Gastroesophageal sphincter (tissue), 4 donors: Measurements from ENCODE around the gene GPC3. TPM values are rescaled to one million over a fixed set of nuclear protein-coding genes. Genes with fewer than 3 reads are reported as not detected.

Experiments
- ATAC-seq: fragments of 150-250 bp; one replicate; pipeline ENCODE4 v1.9.1; 2016; ENCODE audit warnings: mild to moderate bottlenecking, moderate library complexity
- H3K27ac ChIP-seq, 4 donors: fragments of 200-600 bp; sonication (generic) in 3 of 4; 1 replicate in 3 of 4; 2 replicates in 1 of 4; pipeline ENCODE4 v1.5.1; 2016 to 2019
- H3K27me3 ChIP-seq: fragments of 200-600 bp; sonication (generic); one replicate; pipeline ENCODE4 v1.5.1; 2019
- H3K36me3 ChIP-seq, 2 donors: fragments of 200-600 bp; sonication (generic); one replicate each; pipeline ENCODE4 v1.5.1; 2019; ENCODE audit warnings: control low read depth in 1 of 2
- H3K4me1 ChIP-seq, 3 donors: fragments of 200-600 bp; sonication (generic); 1 replicate in 2 of 3; 2 replicates in 1 of 3; pipeline ENCODE4 v1.5.1; 2016 to 2019; ENCODE audit warnings: control low read depth in 2 of 3
- H3K4me3 ChIP-seq, 2 donors: fragments of 200-600 bp; sonication (generic); one replicate each; pipeline ENCODE4 v1.5.1; 2019; ENCODE audit warnings: mild to moderate bottlenecking in 1 of 2, moderate library complexity in 1 of 2
- H3K9me3 ChIP-seq, 3 donors: fragments of 200-600 bp; sonication (generic); one replicate each; pipeline ENCODE4 v1.5.1; 2017 to 2019; ENCODE audit warnings: control low read depth in 2 of 3
- EP300 ChIP-seq: sonication (generic); formaldehyde crosslinking; IDR thresholded peaks from one replicate; pipeline ENCODE4 v1.6.1; 2017; ENCODE audit warnings: antibody characterized with exemption, mild to moderate bottlenecking
- POLR2A ChIP-seq, 2 donors: fragments of 450-650 bp; IDR thresholded peaks; one replicate each; pipeline ENCODE4 v1.6.1; 2017; ENCODE audit warnings: antibody characterized with exemption in 2 of 2, mild to moderate bottlenecking in 2 of 2, moderate library complexity in 1 of 2
- POLR2AphosphoS5 ChIP-seq: sonication (generic); formaldehyde crosslinking; IDR thresholded peaks from one replicate; pipeline ENCODE4 v1.6.1; 2017; ENCODE audit warnings: antibody characterized with exemption
- WGBS, 2 donors: methylation state at CpG; one replicate each; pipeline ENCODE4 v1.1.5; 2018; ENCODE audit warnings: low coverage in 1 of 2; 5-methylcytosine and 5-hydroxymethylcytosine counted together
- total RNA-seq, 4 donors: library from RNA; depleted of rRNA; stranded (reverse); fragments of >200 nt; gene quantifications; one replicate each; pipeline ENCODE4 v1.1.0, GENCODE V29; 2016
- TF ChIP-seq, protein P1 (sequence below), 4 experiments: fragments of 200-600 bp in 2 of 4; fragments of 450-650 bp in 2 of 4; sonication (generic) in 1 of 4; IDR thresholded peaks; one replicate each; pipeline ENCODE4 v1.5.1; 2017 to 2019; ENCODE audit warnings: antibody characterized with exemption in 4 of 4, mild to moderate bottlenecking in 2 of 4, moderate library complexity in 2 of 4

GPC3 gene
- total RNA-seq, 4 donors from 2014 or later, result 5.8 to 19.7 (median 14.9) TPM

DNA sequence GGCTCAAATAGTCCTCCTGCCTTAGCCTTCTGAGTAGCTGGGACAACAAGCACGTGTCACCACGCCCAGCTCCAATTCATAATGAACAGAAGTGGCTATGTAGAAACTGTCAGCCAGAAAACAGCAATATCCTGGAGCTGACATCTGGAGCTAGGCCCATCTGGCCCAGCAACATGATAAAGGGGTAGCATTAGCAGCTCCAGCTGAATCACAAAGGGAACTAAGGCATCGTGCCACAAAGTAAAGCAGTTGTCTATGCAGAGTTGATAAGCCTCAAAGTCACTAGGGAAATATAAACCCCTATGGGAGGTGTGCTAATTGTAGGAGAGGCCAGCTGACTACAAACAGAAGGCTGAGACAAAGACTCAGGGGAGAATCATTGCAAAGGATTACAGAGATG, 299.6 kb downstream of the GPC3 start:
- ATAC-seq, result no peak
- 0 to 25% methylated on average over 1 of the region's 3 CpGs for WGBS, 2 donors
- no peak for TF ChIP-seq EP300
- TF ChIP-seq POLR2A (IDR thresholded peaks at IDR 0.05), result no peak
- TF ChIP-seq, protein P1, sequence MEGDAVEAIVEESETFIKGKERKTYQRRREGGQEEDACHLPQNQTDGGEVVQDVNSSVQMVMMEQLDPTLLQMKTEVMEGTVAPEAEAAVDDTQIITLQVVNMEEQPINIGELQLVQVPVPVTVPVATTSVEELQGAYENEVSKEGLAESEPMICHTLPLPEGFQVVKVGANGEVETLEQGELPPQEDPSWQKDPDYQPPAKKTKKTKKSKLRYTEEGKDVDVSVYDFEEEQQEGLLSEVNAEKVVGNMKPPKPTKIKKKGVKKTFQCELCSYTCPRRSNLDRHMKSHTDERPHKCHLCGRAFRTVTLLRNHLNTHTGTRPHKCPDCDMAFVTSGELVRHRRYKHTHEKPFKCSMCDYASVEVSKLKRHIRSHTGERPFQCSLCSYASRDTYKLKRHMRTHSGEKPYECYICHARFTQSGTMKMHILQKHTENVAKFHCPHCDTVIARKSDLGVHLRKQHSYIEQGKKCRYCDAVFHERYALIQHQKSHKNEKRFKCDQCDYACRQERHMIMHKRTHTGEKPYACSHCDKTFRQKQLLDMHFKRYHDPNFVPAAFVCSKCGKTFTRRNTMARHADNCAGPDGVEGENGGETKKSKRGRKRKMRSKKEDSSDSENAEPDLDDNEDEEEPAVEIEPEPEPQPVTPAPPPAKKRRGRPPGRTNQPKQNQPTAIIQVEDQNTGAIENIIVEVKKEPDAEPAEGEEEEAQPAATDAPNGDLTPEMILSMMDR (IDR thresholded peaks at IDR 0.05), result no peak
- H3K9me3 ChIP-seq, result no peaks in the 10 kb centered on the region
- H3K4me1 ChIP-seq, result no peaks in the 10 kb centered on the region
- no peaks in the 10 kb centered on the region for H3K36me3 ChIP-seq
- H3K27me3 ChIP-seq, result no peaks in the 10 kb centered on the region
- no peak overlapping the region for H3K4me3 ChIP-seq
- no peak overlapping the region for H3K27ac ChIP-seq

DNA sequence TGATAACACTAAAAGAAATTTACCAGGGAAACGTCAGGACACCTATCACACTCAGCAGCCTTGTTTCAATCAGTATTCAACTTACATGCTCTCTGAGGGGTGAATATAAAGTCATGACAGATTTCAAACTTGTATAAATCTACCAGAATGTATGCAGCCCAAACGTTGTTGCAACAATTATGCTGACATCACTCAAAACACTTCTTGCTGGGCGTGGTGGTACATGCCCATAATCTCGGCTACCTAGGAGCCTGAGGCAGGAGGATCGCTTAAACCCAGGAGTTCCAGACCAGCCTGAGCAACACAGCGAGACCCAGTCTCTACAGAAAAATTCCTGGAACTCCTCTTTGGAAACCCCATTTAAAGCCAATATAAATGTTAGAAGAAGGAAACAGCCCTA, 303.5 kb downstream of the GPC3 start:
- no peaks in the 10 kb centered on the region for H3K4me1 ChIP-seq
- H3K27ac ChIP-seq, result no peak overlapping the region
- no peaks in the 10 kb centered on the region for H3K36me3 ChIP-seq
- TF ChIP-seq POLR2A (IDR thresholded peaks at IDR 0.05), result no peak
- no peak for TF ChIP-seq EP300
- no peak for TF ChIP-seq POLR2AphosphoS5
- H3K9me3 ChIP-seq, result no peaks in the 10 kb centered on the region
- H3K4me3 ChIP-seq, result no peak overlapping the region
- WGBS, 2 donors, result 14 to 73% methylated on average over 1 to 2 of the region's 6 CpGs
- ATAC-seq, result no peak
- no peaks in the 10 kb centered on the region for H3K27me3 ChIP-seq

DNA sequence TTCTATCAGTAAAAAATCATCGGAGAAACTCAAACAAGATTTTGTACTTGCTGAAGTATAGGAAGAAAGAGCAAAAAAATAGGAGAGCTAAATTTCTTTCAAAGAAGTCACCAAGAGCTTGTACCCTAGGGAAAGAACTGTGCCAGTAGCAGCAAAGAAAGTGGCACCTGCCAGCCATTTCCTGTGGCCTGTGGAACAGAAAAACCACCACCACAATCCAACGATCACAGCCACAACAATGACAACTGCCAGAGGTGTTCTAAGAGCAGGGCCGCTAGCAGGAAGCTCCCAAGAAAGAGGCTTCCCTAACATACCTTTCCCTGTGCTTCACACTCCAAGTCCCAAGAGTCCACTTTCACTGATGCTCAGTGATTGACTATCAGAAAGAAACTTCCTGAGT, 304.0 kb downstream of the GPC3 start:
- TF ChIP-seq, protein P1 (IDR thresholded peaks at IDR 0.05), result no peak
- no peak for TF ChIP-seq POLR2AphosphoS5
- TF ChIP-seq POLR2A (IDR thresholded peaks at IDR 0.05), result no peak
- TF ChIP-seq EP300, result no peak
- H3K27ac ChIP-seq, result no peak overlapping the region
- no peaks in the 10 kb centered on the region for H3K36me3 ChIP-seq
- H3K9me3 ChIP-seq, result no peaks in the 10 kb centered on the region
- no peaks in the 10 kb centered on the region for H3K27me3 ChIP-seq
- no peaks in the 10 kb centered on the region for H3K4me1 ChIP-seq
- no peak for ATAC-seq
- no peak overlapping the region for H3K4me3 ChIP-seq
- 67 to 80% methylated on average over 1 of the region's 3 CpGs for WGBS, 2 donors

DNA sequence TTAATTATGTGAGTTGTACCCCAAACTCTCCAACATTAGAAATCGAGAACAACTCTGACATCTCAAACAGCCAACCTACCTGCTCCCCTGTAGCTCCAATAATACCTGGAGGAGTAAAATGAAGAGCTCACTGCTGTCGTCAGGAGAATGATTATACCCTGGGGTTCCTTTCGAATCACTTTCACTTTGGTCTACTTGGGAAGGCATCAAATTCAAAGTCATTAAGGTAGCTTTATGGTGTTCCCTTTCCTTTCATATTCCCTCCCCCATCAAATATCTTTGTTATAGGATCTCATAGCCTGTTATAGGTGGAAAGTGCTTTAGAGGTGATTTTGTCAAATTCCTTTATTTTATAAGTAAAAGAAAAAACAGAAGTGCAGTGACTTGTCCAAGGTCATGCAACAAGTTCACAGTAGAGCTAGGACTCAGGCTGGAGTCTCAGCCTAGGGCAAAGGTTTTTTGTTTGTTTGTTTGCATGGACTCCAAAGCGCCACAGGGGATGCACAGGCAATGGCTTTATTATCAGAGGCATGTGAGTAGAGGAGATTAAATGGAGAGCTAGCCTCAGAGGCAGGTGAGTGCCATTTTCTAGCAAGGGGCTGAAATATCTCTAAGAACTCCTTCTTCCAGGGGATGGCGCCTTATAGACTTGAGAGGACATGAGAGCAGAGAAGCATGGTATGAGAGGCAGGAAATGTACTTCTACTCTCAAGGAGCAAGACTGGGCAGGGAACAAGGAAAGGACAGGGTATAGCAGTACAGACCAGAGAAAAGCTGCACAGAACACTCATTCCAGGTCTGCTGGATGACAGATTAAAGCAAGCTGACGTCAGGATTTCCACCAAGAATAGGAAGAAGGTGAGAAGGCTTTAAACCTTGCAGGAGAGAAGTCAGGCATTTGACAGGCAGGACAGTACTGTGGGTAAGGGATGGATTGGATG, 308.0 kb downstream of the GPC3 start:
- Histone ChIP-seq H3K27me3 (no peaks in the 10 kb centered on the region), H3K27ac (no peak overlapping the region), H3K4me3 (no peak overlapping the region), H3K4me1 (peaks cover 0 to 9% (median 0%) of the 10 kb centered on the region in 3 donors), H3K9me3 (no peaks in the 10 kb centered on the region), H3K36me3 (no peaks in the 10 kb centered on the region)
- WGBS, 2 donors, result 70 to 90% methylated on average over 5 to 6 of the region's 6 CpGs
- TF ChIP-seq EP300 (no peak), POLR2AphosphoS5 (no peak), POLR2A (IDR thresholded peaks at IDR 0.05) (no peak)
- TF ChIP-seq, protein P1 (IDR thresholded peaks at IDR 0.05), result no peak
- no peak for ATAC-seq

DNA sequence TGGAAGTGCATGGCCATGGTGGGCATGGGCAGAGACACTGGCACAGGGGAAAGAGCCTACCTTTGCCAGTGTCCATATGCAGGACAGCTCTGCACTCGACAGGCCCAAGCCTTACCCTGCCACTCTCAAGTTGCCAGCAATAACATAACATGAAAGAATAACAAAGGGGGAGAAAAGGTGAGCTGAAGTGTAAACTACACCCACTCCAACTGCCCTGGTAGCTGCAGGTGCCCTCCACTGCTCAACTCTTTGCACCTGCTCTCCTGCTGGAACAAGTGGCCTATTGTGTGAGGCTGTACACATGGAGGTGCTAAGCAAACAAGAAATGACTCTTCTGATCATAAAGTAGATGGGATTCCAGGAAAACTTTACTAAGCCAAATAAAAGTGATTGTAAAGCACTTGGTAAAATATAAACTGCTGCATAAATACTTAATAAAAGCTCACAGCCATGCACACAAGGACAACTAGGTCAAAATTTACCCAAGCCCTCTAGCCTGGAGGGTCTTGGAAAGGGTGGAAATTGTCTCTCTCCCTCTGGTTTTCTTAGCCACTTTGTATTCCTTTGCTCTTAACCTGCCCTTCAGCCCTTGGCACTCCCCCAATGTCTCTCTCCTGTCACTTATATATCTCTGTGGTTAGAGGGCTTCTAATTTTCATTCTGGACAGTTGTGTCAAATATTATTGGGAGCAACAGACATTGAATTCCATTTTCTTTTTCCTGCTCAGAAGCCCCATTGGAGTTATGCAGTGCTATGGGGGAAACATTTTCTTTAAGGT, 308.9 kb downstream of the GPC3 start:
- Histone ChIP-seq H3K27ac (no peak overlapping the region), H3K4me1 (peaks cover 0 to 9% (median 0%) of the 10 kb centered on the region in 3 donors), H3K27me3 (no peaks in the 10 kb centered on the region), H3K36me3 (no peaks in the 10 kb centered on the region), H3K4me3 (no peak overlapping the region), H3K9me3 (no peaks in the 10 kb centered on the region)
- TF ChIP-seq POLR2A (IDR thresholded peaks at IDR 0.05) (no peak), POLR2AphosphoS5 (no peak), EP300 (no peak)
- TF ChIP-seq, protein P1 (IDR thresholded peaks at IDR 0.05), result no peak
- no peak for ATAC-seq
- no CpG with 5 or more reads among the region's 1 CpG for WGBS, 2 donors
